Keratinocyte (primary cell): Measurements from ENCODE around the gene EDA. TPM values are rescaled to one million over a fixed set of nuclear protein-coding genes. Genes with fewer than 3 reads are reported as not detected.

Source experiments
- DNase-seq: peaks from one replicate; pipeline ENCODE4 v3.0.0-alpha.2; 2011; ENCODE audit warnings: low read depth, missing footprints, low spot score
- FAIRE-seq: peaks from 2 replicates; lab custom pipeline; 2011; peaks lifted over from hg19 to GRCh38; lab: Jason Lieb, UNC
- H2AFZ ChIP-seq: 2 replicates; pipeline ENCODE4 v1.6.0; 2012; ENCODE audit warnings: low read length, control low read depth, inconsistent platforms; ENCODE audit not compliant: control insufficient read depth
- H3K27ac ChIP-seq: 2 replicates; pipeline ENCODE4 v1.5.1; 2011; ENCODE audit warnings: low read length; ENCODE audit not compliant: control insufficient read depth, insufficient read depth
- H3K27me3 ChIP-seq: 3 replicates; pipeline ENCODE4 v1.6.0; 2011; ENCODE audit warnings: low read length; ENCODE audit not compliant: control insufficient read depth, insufficient read depth; ENCODE audit errors: extremely low read depth
- H3K36me3 ChIP-seq, 2 experiments: 2 replicates in 1 of 2; 3 replicates in 1 of 2; pipeline ENCODE4 v1.5.1; 2011; ENCODE audit warnings: low read length in 2 of 2, mild to moderate bottlenecking in 1 of 2; ENCODE audit not compliant: control insufficient read depth in 2 of 2, insufficient read depth in 2 of 2; ENCODE audit errors: extremely low read depth in 1 of 2
- H3K4me1 ChIP-seq: 3 replicates; pipeline ENCODE4 v1.5.1; 2011; ENCODE audit warnings: low read length; ENCODE audit not compliant: control insufficient read depth, insufficient read depth; ENCODE audit errors: extremely low read depth
- H3K4me2 ChIP-seq: 3 replicates; pipeline ENCODE4 v1.6.0; 2011; ENCODE audit warnings: low read depth, low read length; ENCODE audit not compliant: control insufficient read depth, insufficient read depth; ENCODE audit errors: extremely low read depth
- H3K4me3 ChIP-seq, 3 experiments: fragments of 200-600 bp in 1 of 3; sonication (generic) in 1 of 3; 2 replicates in 2 of 3; 3 replicates in 1 of 3; pipeline ENCODE4 v1.5.1; 2011 to 2016; ENCODE audit warnings: low read length in 3 of 3, mild to moderate bottlenecking in 3 of 3, control low read depth in 2 of 3, inconsistent platforms in 1 of 3, low read depth in 1 of 3, mixed read lengths in 1 of 3, mixed run types in 1 of 3, moderate library complexity in 1 of 3; ENCODE audit not compliant: control insufficient read depth in 2 of 3, insufficient read depth in 2 of 3; ENCODE audit errors: extremely low read depth in 1 of 3
- H3K79me2 ChIP-seq: 2 replicates; pipeline ENCODE4 v1.6.0; 2012; ENCODE audit warnings: low read length; ENCODE audit not compliant: control insufficient read depth, insufficient read depth
- H3K9ac ChIP-seq: 3 replicates; pipeline ENCODE4 v1.6.0; 2011; ENCODE audit warnings: low read length; ENCODE audit not compliant: control insufficient read depth, insufficient read depth; ENCODE audit errors: extremely low read depth
- H3K9me1 ChIP-seq: 3 replicates; pipeline ENCODE4 v1.6.0; 2011; ENCODE audit warnings: low read length; ENCODE audit not compliant: control insufficient read depth, insufficient read depth; ENCODE audit errors: extremely low read depth
- H3K9me3 ChIP-seq: 2 replicates; pipeline ENCODE4 v1.5.1; 2012; ENCODE audit warnings: low read depth, low read length; ENCODE audit not compliant: control insufficient read depth
- H4K20me1 ChIP-seq: 3 replicates; pipeline ENCODE4 v1.6.0; 2011; ENCODE audit warnings: low read length; ENCODE audit not compliant: control insufficient read depth, insufficient read depth; ENCODE audit errors: extremely low read depth
- EZH2 ChIP-seq: IDR thresholded peaks from one replicate; pipeline ENCODE4 v1.6.1; 2012; ENCODE audit warnings: inconsistent platforms, mild to moderate bottlenecking, low read length, moderate library complexity
- dilution Hi-C: fragments of 300-500 bp; cut with MboI; formaldehyde crosslinking; loops from one replicate; pipeline ENCODE4 v1.7.0; 2020; ENCODE audit warnings: low sequenced_read_pairs; ENCODE audit not compliant: extremely low pct_ligation_motif_present
- polyA plus RNA-seq, 5 experiments: library from polyadenylated mRNA; depleted of rRNA in 3 of 5; stranded (reverse) in 3 of 5; stranded (forward) in 1 of 5; unstranded in 1 of 5; fragments of >200 nt; gene quantifications; 1 replicate in 1 of 5; 2 replicates in 3 of 5; 3 replicates in 1 of 5; pipeline versions ENCODE4 v1.2.1 to v1.2.3, GENCODE V29; 2011 to 2012; ENCODE audit warnings: missing spikeins in 2 of 5, low read depth in 1 of 5, low replicate concordance in 1 of 5
- TF ChIP-seq, protein P1 (sequence below), 3 experiments: IDR thresholded peaks in 1 of 3; conservative IDR thresholded peaks in 1 of 3; optimal IDR thresholded peaks in 1 of 3; 2 replicates in 2 of 3; 3 replicates in 1 of 3; pipeline versions ENCODE3 to v1.5.1; 2011; ENCODE audit warnings: low read length in 3 of 3, mild to moderate bottlenecking in 3 of 3, moderate library complexity in 2 of 3, control low read depth in 1 of 3, inconsistent platforms in 1 of 3; ENCODE audit not compliant: insufficient read depth in 2 of 3; ENCODE audit errors: extremely low read depth in 1 of 3

Gene EDA
- polyA plus RNA-seq, 1 donor (not counting 4 experiments of a cell fraction or from before 2014, with no cell fraction given) = 0.75 TPM

DNA sequence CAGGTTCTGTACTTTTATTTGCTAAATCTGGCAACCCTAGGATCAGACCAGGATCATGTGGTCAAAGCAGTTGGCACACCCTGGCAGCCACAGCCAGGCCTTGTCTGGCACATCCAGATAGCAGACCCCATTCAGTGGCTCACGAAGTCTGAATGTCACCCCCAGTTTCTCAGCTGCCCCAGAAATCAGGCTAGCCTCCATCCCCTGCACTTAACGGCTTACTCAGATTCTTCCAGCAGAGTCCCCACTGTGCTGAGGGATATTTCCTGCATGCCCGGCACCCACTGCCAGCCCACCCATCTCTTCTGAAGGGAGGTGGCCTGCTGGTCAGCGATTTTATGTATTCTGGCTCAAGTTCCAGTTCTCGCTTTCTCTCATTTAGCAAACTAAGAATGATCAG, 438.5 kb downstream of the EDA start:
- no peaks in the 10 kb centered on the region for H4K20me1 ChIP-seq
- H3K36me3 ChIP-seq = no peaks in the 10 kb centered on the region
- H3K4me2 ChIP-seq = no peak overlapping the region
- TF ChIP-seq, protein P1, sequence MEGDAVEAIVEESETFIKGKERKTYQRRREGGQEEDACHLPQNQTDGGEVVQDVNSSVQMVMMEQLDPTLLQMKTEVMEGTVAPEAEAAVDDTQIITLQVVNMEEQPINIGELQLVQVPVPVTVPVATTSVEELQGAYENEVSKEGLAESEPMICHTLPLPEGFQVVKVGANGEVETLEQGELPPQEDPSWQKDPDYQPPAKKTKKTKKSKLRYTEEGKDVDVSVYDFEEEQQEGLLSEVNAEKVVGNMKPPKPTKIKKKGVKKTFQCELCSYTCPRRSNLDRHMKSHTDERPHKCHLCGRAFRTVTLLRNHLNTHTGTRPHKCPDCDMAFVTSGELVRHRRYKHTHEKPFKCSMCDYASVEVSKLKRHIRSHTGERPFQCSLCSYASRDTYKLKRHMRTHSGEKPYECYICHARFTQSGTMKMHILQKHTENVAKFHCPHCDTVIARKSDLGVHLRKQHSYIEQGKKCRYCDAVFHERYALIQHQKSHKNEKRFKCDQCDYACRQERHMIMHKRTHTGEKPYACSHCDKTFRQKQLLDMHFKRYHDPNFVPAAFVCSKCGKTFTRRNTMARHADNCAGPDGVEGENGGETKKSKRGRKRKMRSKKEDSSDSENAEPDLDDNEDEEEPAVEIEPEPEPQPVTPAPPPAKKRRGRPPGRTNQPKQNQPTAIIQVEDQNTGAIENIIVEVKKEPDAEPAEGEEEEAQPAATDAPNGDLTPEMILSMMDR (optimal IDR thresholded peaks at IDR 0.05 in 1 of 3, IDR thresholded peaks at IDR 0.05 in 1 of 3, conservative IDR thresholded peaks at IDR 0.05 in 1 of 3; ENCODE audit: extremely low read depth in 1 of 3, insufficient read depth in 2 of 3, low read length in 3 of 3) = no peak
- no peak for TF ChIP-seq EZH2
- peaks cover 5% of the 10 kb centered on the region for H3K27me3 ChIP-seq
- H3K9me1 ChIP-seq = no peaks in the 10 kb centered on the region
- no peak overlapping the region for H3K9ac ChIP-seq
- no peaks in the 10 kb centered on the region for H3K9me3 ChIP-seq
- no peak overlapping the region for H3K4me3 ChIP-seq
- no peak for DNase-seq
- dilution Hi-C loops = no loop called here
- no peak for FAIRE-seq
- H3K79me2 ChIP-seq = no peaks in the 10 kb centered on the region
- no peak overlapping the region for H2AFZ ChIP-seq
- H3K27ac ChIP-seq = no peak overlapping the region
- H3K4me1 ChIP-seq = no peaks in the 10 kb centered on the region

DNA sequence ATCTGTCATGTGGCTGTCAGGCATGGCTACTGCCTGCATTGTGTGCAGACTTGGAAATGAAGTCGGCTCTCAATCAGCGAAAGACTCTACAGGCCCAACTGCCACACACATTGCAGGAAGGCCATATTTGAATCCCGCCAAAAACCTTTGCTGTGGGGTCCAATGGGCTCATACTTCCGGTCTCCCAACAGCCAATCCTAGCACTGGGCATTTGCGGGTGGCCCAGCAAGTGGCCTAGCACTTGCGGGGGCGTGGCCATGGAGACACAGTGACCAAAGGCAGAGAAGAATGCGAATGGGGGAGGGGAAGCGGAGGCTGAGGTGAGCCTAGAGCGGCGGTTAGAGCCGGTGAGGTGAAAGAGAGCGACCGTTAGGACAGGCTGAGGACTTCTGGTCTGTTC, 446.2 kb downstream of the EDA start, which contains the start of gene OTUD6A:
TSS of gene OTUD6A (plus strand) at position 382 of the 400 bp plus-strand sequence. CDS start 68 bp downstream, outside the sequence.
- Histone ChIP-seq H3K4me1 (no peaks in the 10 kb centered on the region), H3K4me2 (no peak within 1 kb of the TSS), H3K27me3 (no peaks in the 10 kb centered on the region), H3K36me3 (no peaks in the 10 kb centered on the region), H3K79me2 (no peaks in the 10 kb centered on the region), H3K27ac (no peak within 1 kb of the TSS), H4K20me1 (no peaks in the 10 kb centered on the region), H3K4me3 (no peak within 1 kb of the TSS), H3K9me3 (no peaks in the 10 kb centered on the region), H3K9me1 (no peaks in the 10 kb centered on the region), H3K9ac (no peak within 1 kb of the TSS), H2AFZ (no peak within 1 kb of the TSS)
- FAIRE-seq (no peak), DNase-seq (no peak)
- TF ChIP-seq, protein P1 (optimal IDR thresholded peaks at IDR 0.05 in 1 of 3, IDR thresholded peaks at IDR 0.05 in 1 of 3, conservative IDR thresholded peaks at IDR 0.05 in 1 of 3; ENCODE audit: extremely low read depth in 1 of 3, insufficient read depth in 2 of 3, low read length in 3 of 3) = no peak
- TF ChIP-seq EZH2 = no peak
- dilution Hi-C loops = no loop called here
